Parathyroid adenoma (tissue), 2 donors: ENCODE measurements around the gene CPT2.

Experiments
- H2AFZ ChIP-seq: fragments of 300-600 bp; sonication (generic); one replicate; pipeline ENCODE4 v1.7.0; 2017; ENCODE audit warnings: antibody characterized with exemption, mild to moderate bottlenecking
- H3K27ac ChIP-seq: fragments of 300-600 bp; sonication (generic); one replicate; pipeline ENCODE4 v1.7.0; 2017
- H3K27me3 ChIP-seq: fragments of 300-600 bp; sonication (generic); one replicate; pipeline ENCODE4 v1.7.0; 2017; ENCODE audit warnings: low read length; ENCODE audit not compliant: control insufficient read depth, insufficient read depth
- H3K36me3 ChIP-seq: fragments of 300-600 bp; sonication (generic); one replicate; pipeline ENCODE4 v1.7.0; 2017; ENCODE audit warnings: low read length; ENCODE audit not compliant: control insufficient read depth, insufficient read depth
- H3K4me1 ChIP-seq: fragments of 300-600 bp; sonication (generic); one replicate; pipeline ENCODE4 v1.7.0; 2017; ENCODE audit warnings: control low read depth
- H3K4me2 ChIP-seq: fragments of 300-600 bp; sonication (generic); one replicate; pipeline ENCODE4 v1.7.0; 2017; ENCODE audit warnings: low read length
- H3K4me3 ChIP-seq: fragments of 300-600 bp; sonication (generic); one replicate; pipeline ENCODE4 v1.7.0; 2017; ENCODE audit warnings: low read depth, low read length
- H3K79me2 ChIP-seq: fragments of 300-600 bp; sonication (generic); one replicate; pipeline ENCODE4 v1.7.0; 2017; ENCODE audit warnings: control low read depth
- H3K9ac ChIP-seq: fragments of 300-600 bp; sonication (generic); one replicate; pipeline ENCODE4 v1.7.0; 2017; ENCODE audit warnings: mild to moderate bottlenecking
- H3K9me3 ChIP-seq: fragments of 300-600 bp; sonication (generic); one replicate; pipeline ENCODE4 v1.7.0; 2017; ENCODE audit warnings: low read length; ENCODE audit not compliant: control insufficient read depth
- CTCF ChIP-seq: fragments of 300-600 bp; sonication (generic); IDR thresholded peaks from one replicate; pipeline ENCODE4 v1.7.0; 2017; ENCODE audit warnings: antibody characterized with exemption, mild to moderate bottlenecking
- donor health status: primary hyperparathyroidism.

CPT2 gene

GRCh38 chr1:53257454-53258081, 60.9 kb downstream of the CPT2 start:
- TF ChIP-seq CTCF = no peak
- H3K4me1 ChIP-seq = no peaks in the 10 kb centered on the region
- H3K9ac ChIP-seq = no peak overlapping the region
- no peaks in the 10 kb centered on the region for H3K9me3 ChIP-seq
- H3K4me3 ChIP-seq = no peak overlapping the region
- H3K27me3 ChIP-seq = no peaks in the 10 kb centered on the region
- H2AFZ ChIP-seq = no peak overlapping the region
- no peak overlapping the region for H3K4me2 ChIP-seq
- no peaks in the 10 kb centered on the region for H3K79me2 ChIP-seq
- H3K36me3 ChIP-seq = no peaks in the 10 kb centered on the region
- H3K27ac ChIP-seq = no peak overlapping the region

- Histone ChIP-seq H3K27ac (no peak overlapping the region), H3K9me3 (no peaks in the 10 kb centered on the region), H3K4me3 (no peak overlapping the region), H3K36me3 (no peaks in the 10 kb centered on the region), H3K4me1 (no peaks in the 10 kb centered on the region), H3K27me3 (no peaks in the 10 kb centered on the region), H3K79me2 (no peaks in the 10 kb centered on the region), H2AFZ (no peak overlapping the region), H3K4me2 (no peak overlapping the region), H3K9ac (no peak overlapping the region)
- TF ChIP-seq CTCF = no peak
Observed at GRCh38 chr1:53258216-53258615, 61.6 kb downstream of the CPT2 start.

GRCh38 chr1:53259932-53260331, 63.3 kb downstream of the CPT2 start:
- no peaks in the 10 kb centered on the region for H3K79me2 ChIP-seq
- H3K27ac ChIP-seq = no peak overlapping the region
- no peak overlapping the region for H3K4me2 ChIP-seq
- H3K27me3 ChIP-seq = no peaks in the 10 kb centered on the region
- H2AFZ ChIP-seq = no peak overlapping the region
- no peaks in the 10 kb centered on the region for H3K4me1 ChIP-seq
- no peaks in the 10 kb centered on the region for H3K9me3 ChIP-seq
- no peak for TF ChIP-seq CTCF
- no peak overlapping the region for H3K4me3 ChIP-seq
- H3K36me3 ChIP-seq = no peaks in the 10 kb centered on the region
- no peak overlapping the region for H3K9ac ChIP-seq

- no peak for TF ChIP-seq CTCF
- Histone ChIP-seq H3K27ac (no peak overlapping the region), H3K4me3 (no peak overlapping the region), H3K9ac (no peak overlapping the region), H3K27me3 (no peaks in the 10 kb centered on the region), H3K79me2 (no peaks in the 10 kb centered on the region), H2AFZ (no peak overlapping the region), H3K36me3 (no peaks in the 10 kb centered on the region), H3K4me2 (no peak overlapping the region), H3K4me1 (no peaks in the 10 kb centered on the region), H3K9me3 (no peaks in the 10 kb centered on the region)
Observed at GRCh38 chr1:53260631-53261247, 64.1 kb downstream of the CPT2 start.

GRCh38 chr1:53262000-53262399, 65.4 kb downstream of the CPT2 start:
- Histone ChIP-seq H3K79me2 (no peaks in the 10 kb centered on the region), H3K4me3 (no peak overlapping the region), H3K27ac (no peak overlapping the region), H2AFZ (no peak overlapping the region), H3K36me3 (no peaks in the 10 kb centered on the region), H3K4me1 (no peaks in the 10 kb centered on the region), H3K9me3 (no peaks in the 10 kb centered on the region), H3K27me3 (no peaks in the 10 kb centered on the region), H3K9ac (no peak overlapping the region), H3K4me2 (no peak overlapping the region)
- no peak for TF ChIP-seq CTCF
